Kidney capillary endothelial cell (primary cell): ENCODE data around the gene LSM14A.
A peak's percentile ranks its signal among the peaks of the same experiment; 100 is the strongest.
"Not testable (repeated sequence)": the region's sequence is repeated elsewhere in the genome, so short reads cannot be mapped to it uniquely, and the experiment has no call there.

ENCODE experiments used
- DNase-seq: peaks from one replicate; pipeline ENCODE4 v3.0.0-alpha.2; 2018; ENCODE audit warnings: low spot score

The LSM14A gene

GRCh38 chr19:34191355-34191962 lies 19.2 kb downstream of the LSM14A start:
- no peak for DNase-seq

- no peak for DNase-seq
Observed at GRCh38 chr19:34193439-34193838, 21.1 kb downstream of the LSM14A start.

- DNase-seq: no peak
Observed at GRCh38 chr19:34193876-34194275, 21.6 kb downstream of the LSM14A start.

GRCh38 chr19:34201133-34201532 lies 28.8 kb downstream of the LSM14A start:
- DNase-seq: no peak

- DNase-seq: not testable (repeated sequence)
Observed at GRCh38 chr19:34205324-34205723, 33.0 kb downstream of the LSM14A start.

GRCh38 chr19:34208291-34208884 lies 36.1 kb downstream of the LSM14A start:
- DNase-seq: no peak

- DNase-seq: no peak
Observed at GRCh38 chr19:34209726-34210125, 37.4 kb downstream of the LSM14A start.

- no peak for DNase-seq
Observed at GRCh38 chr19:34213283-34213682, 41.0 kb downstream of the LSM14A start.

- no peak for DNase-seq
Observed at GRCh38 chr19:34214040-34214439, 41.7 kb downstream of the LSM14A start.

- DNase-seq: no peak
Observed at GRCh38 chr19:34215006-34215665, 42.8 kb downstream of the LSM14A start.

GRCh38 chr19:34215666-34216038 lies 43.3 kb downstream of the LSM14A start:
- no peak for DNase-seq

- DNase-seq: not testable (repeated sequence)
Observed at GRCh38 chr19:34216745-34217219, 44.5 kb downstream of the LSM14A start.

GRCh38 chr19:34217952-34218817 lies 45.9 kb downstream of the LSM14A start:
- no peak for DNase-seq

- no peak for DNase-seq
Observed at GRCh38 chr19:34218818-34219164, 46.5 kb downstream of the LSM14A start.

GRCh38 chr19:34220472-34221063 lies 48.3 kb downstream of the LSM14A start:
- peak; percentile 55 for DNase-seq

- no peak for DNase-seq
Observed at GRCh38 chr19:34222386-34222785, 50.1 kb downstream of the LSM14A start.

GRCh38 chr19:34224996-34225658 lies 52.8 kb downstream of the LSM14A start:
- DNase-seq: no peak

GRCh38 chr19:34225659-34226015 lies 53.3 kb downstream of the LSM14A start:
- no peak for DNase-seq

GRCh38 chr19:34226036-34226435 lies 53.7 kb downstream of the LSM14A start:
- DNase-seq: no peak

GRCh38 chr19:34228347-34228746 lies 56.0 kb downstream of the LSM14A start:
- DNase-seq: peak; percentile 29

GRCh38 chr19:34228762-34229161 lies 56.5 kb downstream of the LSM14A start:
- DNase-seq: no peak

- DNase-seq: no peak
Observed at GRCh38 chr19:34229721-34230120, 57.4 kb downstream of the LSM14A start.
